HG03064 (cell line): ENCODE data around the gene GLIS1.

Experiments used
- ATAC-seq: cut with Tn5 transposase; IDR thresholded peaks from one replicate; pipeline ENCODE4 v1.9.1; 2021; ENCODE audit warnings: low read depth; ENCODE audit not compliant: unreplicated experiment

GLIS1 gene

DNA sequence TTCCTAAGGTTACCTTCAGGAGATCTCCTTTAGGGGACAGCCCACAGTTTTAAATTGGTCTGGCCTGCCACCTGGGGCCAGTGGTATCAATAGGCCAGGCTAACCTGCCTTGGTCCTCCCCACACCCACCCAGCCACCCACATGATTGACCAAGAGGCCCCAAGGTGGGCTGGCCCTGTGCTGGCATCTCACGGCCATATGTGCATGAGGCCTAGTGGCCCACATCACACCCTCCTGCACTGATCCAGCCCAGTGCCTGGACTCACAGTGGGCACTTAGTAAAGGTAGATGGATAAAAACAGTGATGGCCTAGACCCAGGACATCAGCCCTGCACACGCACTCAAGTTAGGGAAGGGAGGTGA is 197.7 kb downstream of the GLIS1 start:
- ATAC-seq, result no peak

DNA sequence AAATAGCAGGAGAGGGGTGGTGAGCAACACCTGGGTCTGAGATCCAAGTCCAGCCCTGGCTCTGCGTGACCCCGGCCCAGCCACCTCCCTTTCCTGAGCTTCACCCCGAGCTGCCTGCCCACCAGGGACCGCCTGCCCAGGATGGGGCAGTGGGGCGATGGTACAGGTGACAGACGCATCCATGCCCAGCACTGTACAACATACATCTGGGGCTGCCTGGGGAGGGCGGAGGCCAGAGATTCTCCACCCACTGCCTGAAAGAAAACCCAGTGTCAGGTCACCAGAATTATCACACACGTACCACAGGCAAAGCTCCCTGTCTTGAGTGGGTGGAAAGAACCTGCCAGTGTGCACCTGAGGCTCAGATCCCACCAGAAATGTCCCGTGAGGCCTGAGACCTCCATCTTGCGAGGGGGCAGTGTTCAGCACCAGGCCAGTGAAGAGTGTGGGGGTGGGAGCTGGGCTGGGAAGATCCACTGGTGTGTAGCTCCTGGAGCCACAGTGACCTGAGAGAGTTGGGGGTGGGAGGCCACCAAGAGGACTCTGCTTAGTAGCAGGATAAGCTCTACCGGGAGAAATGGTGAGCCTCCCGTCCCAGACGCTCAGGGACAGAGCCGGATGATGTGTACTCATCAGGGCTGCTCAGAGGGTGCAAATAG is 198.2 kb downstream of the GLIS1 start:
- ATAC-seq, result no peak

DNA sequence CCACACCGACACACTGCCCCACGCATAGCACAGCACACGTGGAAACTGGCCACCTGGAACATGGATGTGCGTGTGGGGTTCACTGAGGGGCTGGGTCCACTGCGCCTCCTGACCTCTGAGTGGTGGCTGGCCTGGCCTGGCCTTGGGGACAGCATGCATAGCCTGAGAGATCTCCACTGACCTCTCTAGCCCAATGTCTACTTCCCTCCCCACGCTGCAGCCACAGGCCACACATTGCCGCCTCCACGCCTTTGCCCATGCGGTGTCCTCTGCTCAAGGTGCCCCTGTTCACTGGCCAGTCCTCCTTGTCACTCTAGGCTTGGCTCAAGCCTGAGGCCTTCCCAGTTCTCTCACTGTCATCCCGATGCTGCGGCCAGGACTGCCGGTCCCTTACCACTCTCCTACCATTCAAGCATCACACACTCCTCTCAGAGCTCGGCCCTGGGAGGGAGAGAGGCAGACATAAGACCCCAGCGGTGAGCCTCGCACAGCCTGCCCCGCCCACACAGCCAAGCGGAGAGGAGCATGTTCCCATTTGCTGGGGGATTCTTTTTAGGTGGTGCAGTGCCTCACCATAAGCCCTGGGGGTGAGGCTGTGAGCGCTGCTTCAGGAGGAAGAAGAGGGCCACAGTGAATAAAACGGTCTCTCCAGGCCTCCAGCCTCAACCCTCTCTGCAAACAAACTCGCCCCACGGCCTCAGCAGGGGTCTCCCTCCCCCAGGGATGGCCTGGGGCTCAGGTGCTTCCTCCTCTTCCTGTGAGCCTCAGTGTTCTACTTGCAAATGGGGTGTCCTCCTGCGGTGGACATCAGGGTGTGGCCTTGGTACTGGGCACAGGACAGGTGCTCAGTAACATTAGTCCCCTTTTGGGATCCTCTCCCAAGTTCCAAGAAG is 199.0 kb downstream of the GLIS1 start:
- no peak for ATAC-seq

DNA sequence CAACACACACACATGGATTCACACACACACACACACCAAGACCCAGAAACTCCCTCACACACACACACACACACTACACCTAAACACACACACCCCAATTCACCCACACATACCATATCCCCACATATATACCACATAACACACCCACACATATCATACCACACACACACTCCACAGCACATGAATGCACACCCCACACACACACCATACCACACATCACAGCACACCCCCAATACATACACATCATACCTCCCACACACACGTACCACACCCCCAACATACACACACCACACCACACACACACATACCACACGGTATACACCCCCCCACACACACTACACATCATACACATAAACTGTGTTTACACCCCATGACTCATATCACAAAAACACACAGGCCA is 199.7 kb downstream of the GLIS1 start:
- ATAC-seq, result no peak

DNA sequence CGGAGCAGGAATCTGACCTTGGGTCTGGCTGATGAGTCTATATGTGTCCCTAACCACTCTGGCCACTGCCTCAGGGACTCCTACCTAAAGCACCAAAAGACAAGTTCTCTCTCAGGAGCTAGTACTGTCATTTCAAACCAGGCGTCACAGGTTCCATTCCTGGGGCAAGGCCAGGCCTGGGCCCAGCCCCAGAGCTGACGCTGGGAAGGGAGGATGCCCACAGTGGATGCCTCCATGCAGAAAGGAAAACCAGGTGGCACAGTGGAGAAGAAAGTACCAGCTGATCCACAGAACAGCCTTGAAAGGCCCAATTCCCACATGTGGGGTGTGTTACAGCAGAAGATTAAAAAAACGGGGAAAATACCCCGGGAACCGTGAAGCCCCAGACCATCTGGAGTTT is 202.4 kb downstream of the GLIS1 start:
- ATAC-seq, result no peak

DNA sequence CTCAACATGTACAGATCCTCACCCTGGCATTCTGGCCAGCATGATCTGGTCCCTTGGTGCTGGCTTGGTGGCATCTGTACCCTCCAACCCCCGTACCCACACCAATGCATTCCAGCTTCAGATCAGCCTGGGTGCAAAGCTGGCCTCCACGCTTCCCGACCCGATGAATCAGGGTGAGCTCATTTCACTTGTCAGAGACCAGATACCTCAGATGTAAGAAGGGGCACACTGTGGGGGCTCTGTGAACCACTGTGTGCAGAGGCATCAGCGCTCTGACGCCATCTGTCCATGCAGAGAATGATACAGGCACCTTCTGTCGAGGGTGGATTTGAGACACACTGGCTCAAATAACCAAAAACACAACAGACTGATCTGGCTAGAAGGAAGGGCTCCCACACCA is 203.1 kb downstream of the GLIS1 start:
- ATAC-seq, result no peak

DNA sequence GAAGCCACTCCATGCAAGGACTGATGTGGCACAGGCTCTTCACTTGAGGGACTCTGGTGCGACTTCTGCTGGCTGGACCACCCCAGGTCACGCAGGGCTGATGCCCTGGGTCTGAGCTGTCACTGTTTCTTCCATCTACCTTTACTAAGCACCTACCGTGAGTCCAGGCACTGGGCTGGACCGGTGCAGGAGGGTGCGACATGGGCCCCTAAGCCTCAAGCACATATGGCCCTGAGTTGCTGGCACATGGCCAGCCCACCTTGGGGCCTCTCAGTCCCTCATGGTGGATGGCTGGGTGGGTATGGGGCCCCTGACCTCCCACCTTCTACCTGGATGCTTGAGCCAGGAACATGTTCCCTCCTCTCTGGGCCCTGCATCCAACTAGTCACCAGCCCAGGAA is 203.7 kb downstream of the GLIS1 start:
- no peak for ATAC-seq

DNA sequence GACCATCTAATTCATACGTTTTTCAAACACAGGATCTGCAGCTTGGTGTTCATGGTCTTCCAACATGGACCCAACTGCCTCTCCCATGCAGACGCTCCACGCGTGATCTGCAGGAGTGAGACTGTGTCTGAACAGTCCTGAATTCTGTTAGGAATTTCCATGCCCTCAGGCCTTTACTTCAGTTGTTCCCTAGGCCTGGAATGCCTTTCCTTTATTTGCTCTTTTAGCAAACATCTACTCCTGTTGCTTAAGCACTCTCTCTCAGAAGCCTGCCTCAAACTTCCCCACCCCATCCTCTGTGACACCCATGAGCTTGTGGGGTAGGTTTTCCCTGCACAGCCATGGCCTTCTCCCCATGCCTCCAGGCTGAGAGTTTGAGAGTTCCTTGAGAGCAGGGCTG is 206.1 kb downstream of the GLIS1 start:
- no peak for ATAC-seq

DNA sequence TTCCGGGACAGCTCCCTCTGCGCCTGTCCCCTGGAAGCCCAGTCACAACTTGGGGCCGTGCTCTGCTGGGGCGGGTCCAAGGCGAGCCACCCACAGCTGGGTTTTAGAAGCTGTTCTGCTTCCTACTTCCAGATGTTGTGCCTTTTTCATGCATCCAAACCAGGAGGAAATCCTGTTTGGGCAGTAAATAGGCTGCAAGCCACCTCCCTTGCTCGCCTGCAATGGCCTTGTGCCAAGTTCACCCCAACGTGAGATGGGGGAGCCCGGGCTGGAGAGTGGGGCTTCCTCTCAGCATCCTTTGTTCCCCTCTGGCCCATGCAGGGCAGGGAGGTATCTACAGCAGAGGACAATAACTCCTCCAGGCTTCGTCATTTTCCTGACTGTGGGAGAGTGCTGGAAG is 206.6 kb downstream of the GLIS1 start:
- ATAC-seq, result no peak

DNA sequence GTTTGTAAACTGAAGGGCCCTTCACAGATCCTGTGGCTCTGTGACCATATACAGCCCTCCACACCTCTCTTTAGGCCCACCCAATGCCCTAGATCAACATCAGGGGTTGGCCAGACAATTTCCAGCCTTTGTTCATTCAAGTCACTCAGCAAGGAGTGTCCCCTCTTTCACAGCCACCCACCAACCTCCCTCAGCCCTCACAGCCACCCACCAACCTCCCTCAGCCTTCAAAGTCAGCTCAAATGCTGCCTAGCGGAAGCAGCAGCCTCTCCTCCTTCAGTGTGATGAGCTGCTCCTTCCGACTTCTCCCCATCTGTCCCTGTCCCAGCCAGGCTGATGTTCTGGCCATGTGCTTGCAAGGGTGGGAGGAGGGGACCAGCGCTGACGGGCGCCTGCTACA is 208.4 kb downstream of the GLIS1 start:
- no peak for ATAC-seq

DNA sequence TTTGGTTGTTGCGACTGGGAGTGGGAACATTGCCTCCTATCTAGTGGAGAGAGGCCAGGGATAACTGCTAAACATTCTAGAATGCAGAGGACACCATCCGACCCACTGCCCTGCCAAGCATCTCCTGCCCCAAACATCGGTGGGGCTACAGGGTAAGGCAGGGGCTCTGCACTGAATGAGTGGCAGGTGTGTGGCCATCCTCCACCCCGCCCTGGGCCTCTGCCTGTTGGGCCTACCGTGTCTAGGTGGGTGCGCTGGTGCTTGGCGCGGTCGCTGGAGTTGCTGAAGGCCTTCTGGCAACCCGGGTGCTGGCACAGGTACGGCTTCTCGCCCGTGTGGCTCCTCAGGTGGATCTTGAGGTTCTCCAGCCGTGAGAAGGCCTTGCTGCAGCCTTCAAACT is 209.4 kb downstream of the GLIS1 start:
- no peak for ATAC-seq

DNA sequence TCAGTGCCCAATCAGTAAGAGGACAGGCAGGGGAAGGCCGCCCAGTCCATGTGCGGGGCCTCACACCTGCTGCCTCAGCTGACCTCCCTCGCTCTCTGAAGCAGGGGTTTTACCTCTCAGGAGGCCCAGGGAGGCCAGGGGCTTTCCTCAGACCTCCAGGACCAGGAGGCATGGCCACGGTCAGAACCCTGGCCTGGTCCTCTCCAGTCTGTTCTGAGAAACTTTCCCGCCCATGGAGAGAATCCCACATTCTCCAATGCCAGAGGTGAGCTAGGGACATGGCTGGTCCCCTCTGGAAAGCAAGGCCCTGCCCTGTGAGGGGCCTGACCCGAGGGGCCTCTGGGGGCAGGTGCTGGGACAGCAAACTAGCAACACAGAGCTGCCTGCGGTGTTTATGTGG is 211.6 kb downstream of the GLIS1 start:
- ATAC-seq, result no peak

DNA sequence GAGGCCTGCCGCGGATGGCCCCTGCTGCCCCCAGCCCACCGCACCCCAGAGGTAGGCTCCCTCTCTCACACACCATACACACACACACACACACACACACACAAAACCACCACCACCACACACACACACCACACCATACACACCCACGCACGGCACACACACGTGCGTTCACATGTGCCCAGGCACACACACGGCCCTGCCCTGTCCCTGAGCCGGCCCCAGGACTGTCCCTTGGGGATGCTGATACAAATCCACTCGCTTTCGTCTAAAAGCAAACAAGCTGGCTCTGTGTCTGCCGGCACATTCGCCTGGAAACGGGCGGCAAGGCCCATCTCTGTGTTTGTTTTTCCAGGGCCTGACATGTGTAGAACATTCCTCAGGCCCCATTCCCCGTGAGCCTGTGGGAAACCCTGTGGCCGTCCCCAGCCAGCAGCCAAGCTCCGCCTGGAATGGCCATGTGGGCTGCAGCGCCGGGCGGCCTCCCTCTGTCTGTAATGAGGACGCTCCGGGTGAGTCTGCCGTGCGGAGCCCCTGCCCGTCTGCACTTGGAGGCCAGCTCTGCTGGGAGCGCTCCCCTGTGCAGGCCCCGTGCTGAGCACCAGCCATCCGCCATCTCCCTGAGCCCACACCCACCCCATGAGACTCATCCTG is 212.4 kb downstream of the GLIS1 start:
- ATAC-seq, result no peak

DNA sequence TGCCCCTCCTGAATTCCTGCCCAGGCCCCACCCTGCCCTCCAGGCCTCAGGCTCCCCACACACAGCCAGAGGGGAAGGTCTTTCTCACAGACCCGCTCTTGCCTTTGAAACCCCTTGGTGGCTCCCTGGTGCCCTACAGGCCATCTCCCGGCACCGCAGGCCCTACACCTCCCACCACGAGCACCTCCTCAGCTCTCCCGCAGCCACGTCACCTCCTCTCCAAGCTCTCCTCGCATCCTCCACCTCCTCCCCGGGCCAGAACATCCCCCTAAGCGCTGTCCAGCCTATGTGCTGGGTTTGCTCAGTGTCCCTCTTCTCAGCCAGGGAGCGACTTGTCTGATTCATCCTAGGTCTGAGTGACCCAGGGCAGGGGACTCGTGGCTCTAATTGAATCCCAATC is 213.4 kb downstream of the GLIS1 start:
- ATAC-seq, result no peak

DNA sequence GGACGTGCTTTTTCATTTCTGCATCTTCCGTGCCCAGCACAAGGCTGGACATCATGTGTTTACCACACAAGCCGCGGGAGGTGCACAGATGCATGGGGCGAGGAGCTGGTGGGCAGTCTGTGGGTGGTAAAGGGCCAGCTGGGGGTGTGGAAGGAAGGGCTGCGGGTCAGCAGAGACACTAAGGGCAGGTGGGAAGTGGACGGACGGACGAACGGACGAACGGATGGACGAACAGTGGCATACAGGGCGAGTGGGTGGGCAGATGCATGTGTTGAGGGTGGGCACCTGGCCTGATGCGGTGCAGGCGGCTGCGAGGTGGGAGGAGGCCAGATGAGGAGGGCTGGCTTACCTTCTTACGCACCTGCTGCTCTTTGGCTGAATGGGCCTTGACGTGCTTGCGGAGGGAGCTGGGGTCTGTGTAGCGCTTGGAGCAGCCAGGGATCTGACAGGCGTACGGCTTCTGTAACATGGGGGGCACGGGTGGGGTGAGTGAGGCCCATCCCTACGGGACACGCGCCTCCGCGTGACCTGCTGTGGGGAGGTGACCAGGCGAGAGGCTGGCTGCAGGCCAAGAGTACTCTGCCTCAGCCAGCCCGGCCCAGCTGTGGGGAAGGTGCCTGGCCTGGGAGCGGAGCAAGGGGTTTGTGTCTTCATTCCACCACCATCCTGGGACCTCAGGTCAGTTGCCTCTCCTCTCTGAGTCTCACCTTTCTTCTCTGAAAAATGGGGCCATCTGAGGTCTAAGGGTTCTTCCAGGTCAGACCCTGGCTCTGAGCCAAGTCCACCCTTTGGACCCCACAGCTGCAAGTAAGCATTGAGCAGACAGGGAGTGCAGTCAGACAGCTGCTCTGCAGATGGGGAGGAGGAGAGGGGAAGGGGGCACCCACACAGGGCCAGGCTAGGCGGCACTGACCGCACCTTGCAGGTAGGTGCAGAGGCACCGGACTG is 214.3 kb downstream of the GLIS1 start:
- no peak for ATAC-seq

DNA sequence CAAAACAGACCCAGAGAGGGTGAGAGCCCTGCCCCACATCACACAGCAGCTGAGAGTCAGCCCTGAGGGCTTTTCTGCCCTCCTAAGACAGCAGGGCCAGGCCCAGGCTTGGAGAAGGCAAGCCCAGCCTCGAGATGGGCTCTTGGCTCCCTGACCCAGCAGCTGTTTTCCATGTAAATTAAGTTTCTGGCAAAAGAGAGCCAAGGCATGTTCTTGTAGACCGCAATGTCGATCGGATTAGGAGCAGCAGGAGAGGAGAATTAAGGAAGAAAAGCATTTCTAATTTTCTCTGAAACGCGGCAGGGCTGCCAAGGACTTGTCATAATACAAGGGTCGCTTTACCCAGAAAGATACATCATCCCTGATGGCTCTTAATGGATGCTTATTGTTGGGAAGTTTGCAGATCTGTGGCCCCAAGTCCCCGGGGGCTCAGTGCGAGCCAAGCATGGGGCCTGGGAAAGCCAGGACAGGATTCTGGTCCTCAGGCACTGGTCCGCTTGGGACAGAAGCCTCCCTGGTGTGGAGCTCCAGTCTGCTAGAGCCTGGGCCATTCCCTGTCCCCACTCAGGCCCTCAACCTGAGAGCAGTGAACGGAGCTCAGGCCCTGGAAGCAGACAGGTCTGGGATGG is 216.9 kb downstream of the GLIS1 start:
- ATAC-seq, result no peak

DNA sequence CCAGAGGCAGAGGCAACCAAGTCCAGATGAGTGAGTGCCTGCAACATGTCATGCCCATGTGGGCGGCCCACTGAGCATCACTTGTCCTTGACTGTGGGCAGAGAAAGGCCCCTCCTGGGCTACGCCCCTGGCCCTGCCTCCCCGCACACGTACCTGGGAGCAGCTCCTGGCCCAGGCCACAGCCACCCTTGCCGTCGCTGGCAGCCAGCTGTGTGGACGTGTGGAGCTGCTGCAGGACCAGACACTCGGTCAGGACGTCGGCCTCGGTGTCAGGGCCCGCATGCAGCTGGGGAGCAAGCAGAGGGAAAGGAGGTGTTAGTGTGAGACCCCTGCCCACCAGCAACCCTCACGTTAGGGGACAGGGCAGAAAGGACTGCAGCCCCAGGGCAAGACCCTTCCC is 218.5 kb downstream of the GLIS1 start:
- ATAC-seq, result no peak

DNA sequence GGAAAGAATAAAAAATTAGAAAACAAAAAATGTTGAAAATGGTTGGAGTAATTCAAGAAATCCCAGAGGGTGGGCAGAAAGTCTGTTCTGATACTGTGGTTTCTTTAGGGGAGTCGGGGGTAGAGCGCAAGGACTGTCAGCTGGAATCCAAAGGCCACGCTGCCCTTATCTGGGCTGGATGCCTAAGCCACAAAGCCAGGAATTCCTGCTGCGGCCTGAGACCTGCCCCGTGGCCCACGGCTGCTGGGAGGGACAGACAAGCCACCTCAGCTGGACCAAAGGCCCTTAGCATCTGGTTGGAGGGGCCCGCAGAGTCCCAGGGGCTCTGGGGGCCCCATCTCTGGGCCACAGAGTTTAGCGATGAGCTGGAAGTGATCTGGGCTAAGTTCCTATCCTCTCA is 219.5 kb downstream of the GLIS1 start:
- ATAC-seq, result no peak

DNA sequence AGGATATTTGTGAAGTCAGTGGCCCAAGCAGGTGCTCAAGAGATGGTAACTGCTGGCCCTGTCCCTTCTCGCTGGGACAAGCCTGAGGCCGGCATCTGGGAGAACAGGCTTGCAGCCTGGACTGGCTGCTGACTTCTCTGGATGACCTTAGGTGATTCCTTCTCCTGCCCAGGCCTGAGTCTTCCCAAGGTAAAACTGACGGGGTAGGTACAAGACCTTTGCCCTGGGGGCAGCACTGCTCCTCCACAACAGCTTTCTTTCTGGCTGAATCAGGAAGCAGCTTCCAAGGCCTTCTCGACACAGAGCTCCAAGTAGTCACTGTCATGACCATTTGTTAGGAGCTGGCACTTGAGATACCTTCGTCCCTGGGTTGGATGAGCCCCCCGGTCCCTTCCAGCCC is 220.2 kb downstream of the GLIS1 start:
- ATAC-seq, result no peak

DNA sequence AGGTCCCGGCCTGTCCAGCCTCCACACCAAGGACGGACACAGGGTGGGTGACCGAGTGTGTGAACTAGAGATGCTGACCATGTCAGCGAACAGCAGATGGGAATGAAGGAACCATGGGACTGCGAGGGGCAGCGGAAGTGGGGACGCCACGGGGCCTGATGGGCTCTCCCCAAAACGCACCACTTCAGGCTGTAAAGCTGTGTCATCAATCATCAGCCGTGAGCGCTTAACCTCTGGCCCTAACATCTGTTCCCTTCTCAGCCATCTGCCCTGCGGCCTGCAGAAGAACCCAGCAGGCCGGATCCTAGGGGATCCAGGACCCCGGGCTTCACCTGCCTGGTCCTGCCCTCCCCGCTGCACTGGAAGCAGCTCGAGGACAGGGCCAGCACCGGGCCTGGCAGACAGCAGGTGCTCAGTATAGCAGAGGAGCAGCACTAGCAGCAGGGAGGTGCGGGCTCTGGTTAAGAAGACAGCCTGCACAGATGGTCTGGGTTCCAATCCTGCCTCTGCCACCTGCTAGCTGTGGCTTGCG is 221.1 kb downstream of the GLIS1 start:
- no peak for ATAC-seq
